T-helper 1 cell (primary cell): Measurements from ENCODE around the gene XAGE5.
"Not testable (repeated sequence)": the region's sequence is repeated elsewhere in the genome, so short reads cannot be mapped to it uniquely, and the experiment has no call there.

Experiments used
- DNase-seq, 5 donors: peaks; one replicate each; pipeline ENCODE4 v3.0.0-alpha.2; 2012 to 2020
- total RNA-seq, 4 donors: gene quantifications; one replicate each; lab custom pipeline; 2026; lab: John Stamatoyannopoulos, UW

XAGE5 gene, protein sequence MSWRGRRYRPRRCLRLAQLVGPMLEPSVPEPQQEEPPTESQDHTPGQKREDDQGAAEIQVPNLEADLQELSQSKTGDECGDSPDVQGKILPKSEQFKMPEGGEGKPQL
- total RNA-seq, result 0 reads per million in 4 donors

DNA sequence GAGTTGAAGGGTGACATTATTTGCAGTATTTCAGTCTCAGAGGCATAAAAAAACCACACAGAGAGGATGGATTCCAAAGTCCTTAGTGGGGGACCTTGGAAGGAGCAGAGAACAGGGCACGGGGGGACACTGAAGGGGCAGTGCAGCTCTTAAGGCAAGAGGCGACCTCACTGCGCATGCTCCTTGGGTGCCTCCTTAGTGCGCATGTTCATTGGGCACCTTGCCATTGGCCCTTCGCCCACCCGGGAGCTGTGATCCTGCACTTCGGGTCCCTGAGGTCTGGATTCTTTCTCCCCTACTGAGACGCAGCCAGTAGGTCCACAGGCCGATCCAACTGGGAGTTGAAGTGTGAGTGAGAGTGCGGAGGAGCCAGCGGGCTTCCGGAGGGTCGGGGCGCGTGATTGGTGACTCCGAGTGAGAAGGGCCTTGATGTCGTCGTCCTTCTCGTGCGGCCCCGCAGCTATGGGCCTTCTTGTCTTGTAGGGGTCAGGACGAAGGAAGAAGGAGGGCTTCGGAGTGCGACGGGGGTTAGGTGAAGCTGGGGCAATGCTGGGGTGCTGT is at the start of gene XAGE5:
Gene XAGE5, plus strand, starts transcription at position 223 of the 561 bp plus-strand sequence. CDS start 1,280 bp downstream, outside the sequence.
- no peak for DNase-seq

DNA sequence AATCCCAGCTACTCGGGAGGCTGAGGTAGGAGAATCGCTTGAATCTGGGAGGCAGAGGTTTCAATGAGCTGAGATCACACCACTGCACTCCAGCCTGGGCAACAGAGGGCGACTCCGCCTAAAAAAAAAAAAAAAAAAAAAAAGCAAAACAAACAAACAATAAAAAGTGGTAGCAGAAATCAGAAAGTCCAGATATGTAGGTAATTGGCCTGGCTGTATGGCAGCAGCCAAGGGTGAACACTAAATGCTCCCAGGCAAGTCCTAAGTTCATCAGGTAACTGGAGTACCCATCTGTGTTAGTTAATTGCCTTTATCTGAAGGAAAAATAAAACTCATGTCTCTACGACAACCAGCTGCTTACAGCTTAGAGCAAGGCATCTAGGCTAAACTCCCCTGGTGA is 45.1 kb upstream of the XAGE5 start:
- not testable (repeated sequence) for DNase-seq

DNA sequence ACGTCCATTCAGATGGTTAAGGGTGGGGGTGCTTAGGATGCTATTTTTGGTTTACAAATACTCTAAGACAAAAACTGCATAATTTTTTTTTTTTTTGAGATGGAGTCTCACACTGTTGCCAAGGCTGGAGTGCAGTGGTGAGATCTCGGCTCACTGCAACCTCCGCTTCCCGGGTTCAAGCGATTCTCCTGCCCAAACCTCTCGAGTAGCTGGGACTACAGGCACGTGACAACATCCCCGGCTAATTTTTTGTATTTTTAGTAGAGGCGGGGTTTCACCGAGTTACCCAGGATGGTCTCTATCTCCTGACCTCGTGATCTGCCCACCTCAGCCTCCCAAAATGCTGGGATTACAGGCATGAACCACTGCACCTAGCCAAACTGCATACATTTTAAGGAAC is 37.6 kb upstream of the XAGE5 start:
- DNase-seq, result not testable (repeated sequence)

DNA sequence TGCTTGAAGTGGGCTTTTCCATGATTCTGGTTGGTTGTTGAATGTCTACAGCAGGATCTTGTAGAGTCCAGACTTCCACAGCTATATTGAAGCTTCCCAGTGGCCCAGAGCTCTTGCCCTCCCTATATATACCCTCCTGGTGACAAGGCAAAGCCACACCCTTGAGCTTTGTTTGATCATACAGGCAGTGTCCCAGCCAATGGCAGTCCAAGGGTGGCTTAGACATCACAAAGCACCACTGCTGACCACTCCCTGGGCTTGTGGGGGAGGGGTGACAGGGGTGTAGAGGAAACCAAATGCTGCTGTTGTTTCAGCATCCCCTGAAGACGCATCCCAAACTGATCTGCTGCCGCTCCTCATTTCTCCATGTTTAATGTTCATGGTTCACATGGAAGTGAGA is 13.8 kb upstream of the XAGE5 start, which contains the start of gene SPANXN5:
Gene SPANXN5, minus strand, starts transcription at position 101 of the 400 bp plus-strand sequence. Its CDS starts 79 bp downstream, at position 22.
- not testable (repeated sequence) for DNase-seq

DNA sequence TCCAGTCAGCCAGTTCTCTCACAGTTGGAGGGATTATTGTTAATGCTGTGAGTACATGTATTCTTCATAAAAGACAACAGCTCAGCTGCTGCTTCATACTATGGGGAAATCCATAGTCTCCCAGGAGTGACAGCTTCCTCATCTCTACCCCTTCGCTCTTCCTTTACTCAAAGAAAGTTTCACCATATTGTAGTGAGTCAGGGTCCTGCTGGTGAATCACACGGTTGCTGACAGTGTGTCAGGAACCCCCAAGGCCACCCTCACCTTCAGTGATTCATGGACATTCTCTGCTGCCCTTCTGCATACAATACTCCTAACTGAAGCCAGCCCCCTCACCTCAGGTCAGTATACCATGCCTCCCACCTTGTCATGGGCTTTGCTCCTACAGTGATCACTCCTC is 6.2 kb upstream of the XAGE5 start:
- not testable (repeated sequence) for DNase-seq

DNA sequence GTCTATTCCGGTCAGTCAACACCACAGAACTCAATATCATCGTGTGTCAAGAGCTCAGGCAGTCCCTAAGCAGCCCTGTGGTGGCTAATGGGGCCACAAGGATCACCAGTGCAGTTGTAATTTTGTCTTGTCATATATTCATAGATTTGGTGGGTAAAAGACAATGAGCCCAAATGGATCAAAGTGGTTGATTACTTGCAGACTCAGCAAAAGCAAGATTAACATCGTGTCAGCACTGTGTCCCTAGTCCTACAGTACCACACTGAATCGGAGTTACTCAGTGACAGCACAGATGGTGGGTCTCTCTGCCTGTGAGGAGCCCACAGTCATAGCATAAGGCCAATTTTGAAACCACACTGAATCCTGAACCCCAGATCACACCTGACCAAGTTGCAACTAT is 8.7 kb downstream of the XAGE5 start:
- no peak for DNase-seq

DNA sequence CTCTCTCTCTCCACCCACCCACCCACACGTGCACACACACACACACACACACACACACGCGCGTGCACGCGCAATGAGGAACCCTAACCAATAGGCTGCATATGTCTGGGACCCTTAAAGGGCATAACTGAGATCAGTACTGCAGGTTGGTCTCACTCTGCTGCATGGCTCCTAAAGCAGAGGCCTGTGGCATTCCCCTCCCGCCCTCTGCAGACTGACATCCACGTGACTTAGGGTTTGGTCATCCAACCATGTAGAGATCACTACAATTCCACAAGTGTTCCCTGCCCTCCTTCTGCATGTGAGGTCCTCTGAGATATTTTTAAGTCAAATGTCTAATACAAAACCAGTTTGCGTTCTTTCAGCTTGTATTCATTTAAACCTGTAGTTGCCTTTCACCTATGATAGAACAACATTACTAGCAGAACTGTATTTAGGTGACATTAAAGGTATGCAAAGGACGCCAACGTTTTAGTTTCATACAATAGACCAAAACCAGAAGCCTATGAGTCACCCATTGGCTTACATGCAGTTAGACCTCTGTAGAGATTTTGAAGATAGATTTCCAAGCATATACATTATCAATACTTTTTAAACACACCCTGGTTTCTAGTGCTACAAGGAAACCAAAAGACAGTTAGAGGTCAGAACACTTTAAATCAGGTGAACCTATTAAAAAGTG is 10.1 kb downstream of the XAGE5 start:
- DNase-seq, result no peak

DNA sequence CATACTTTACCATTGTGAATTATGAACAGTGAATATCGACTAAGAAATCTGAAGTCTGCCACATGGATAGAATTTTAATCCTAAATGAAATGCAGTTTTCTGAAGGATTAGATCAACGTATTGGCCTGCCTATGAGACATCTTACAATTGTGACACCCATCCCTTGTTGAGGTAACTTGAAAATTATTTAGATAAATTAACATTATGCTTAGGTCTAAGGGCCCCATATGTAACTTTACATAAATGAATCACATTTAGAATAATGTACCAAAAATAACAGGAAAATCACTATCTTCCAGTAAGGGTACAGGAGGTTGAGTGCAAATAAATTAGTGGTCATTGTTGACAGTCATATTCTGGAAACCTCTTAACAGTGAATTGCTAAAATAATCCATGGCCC is 13.5 kb downstream of the XAGE5 start:
- no peak for DNase-seq

DNA sequence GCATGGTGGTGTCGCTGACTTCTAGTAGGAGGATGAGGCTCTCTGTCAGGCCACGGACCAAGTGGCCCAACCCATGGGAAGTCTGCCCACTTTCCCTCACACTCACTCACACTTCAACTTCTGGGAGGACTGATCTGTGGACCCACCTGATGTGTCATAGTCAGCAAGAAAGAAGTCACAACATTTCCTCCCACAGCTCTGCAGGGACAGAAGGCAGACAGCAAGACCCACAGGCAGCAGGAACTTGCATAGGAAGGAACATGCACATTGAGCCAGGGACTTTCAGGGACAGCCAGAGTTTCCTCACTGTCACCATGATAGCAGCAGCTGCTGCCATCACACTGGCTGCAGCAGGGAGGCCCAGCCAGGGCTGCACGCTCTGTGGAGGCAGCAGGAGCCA is 19.5 kb downstream of the XAGE5 start:
- DNase-seq, result no peak

DNA sequence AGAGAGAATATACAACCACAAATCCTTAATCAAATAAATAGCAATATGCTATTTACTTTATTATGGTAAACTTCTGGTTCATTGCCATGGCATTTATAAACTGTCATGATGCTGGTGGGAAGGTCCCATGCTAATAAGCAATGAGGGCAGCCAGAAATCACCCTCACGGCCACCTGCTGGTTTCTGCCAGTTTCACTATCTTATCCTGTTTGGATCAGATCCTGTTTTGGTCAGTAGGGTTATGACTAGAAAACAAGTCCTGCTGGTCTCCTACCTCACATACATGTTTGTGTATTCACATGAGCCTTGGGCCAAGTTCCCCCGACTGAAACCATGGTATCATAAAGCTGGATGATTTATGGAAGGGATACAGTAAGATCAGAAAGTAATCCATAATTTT is 28.1 kb downstream of the XAGE5 start:
- DNase-seq, result no peak

DNA sequence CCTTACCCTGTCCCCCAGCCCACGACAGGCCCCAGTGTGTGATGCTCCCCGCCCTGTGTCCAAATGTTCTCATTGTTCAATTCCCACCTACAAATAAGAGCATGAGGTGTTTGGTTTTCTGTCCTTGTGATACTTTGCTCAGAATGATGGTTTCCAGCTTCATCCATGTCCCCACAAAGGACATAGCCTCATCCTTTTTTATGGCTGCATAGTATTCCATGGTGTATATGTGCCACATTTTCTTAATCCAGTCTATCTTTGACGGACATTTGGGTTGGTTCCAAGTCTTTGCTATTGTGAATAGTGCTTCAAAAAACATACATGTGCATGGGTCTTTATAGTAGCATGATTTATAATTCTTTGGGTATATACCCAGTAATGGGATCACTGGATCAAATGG is 32.5 kb downstream of the XAGE5 start:
- DNase-seq, result not testable (repeated sequence)

DNA sequence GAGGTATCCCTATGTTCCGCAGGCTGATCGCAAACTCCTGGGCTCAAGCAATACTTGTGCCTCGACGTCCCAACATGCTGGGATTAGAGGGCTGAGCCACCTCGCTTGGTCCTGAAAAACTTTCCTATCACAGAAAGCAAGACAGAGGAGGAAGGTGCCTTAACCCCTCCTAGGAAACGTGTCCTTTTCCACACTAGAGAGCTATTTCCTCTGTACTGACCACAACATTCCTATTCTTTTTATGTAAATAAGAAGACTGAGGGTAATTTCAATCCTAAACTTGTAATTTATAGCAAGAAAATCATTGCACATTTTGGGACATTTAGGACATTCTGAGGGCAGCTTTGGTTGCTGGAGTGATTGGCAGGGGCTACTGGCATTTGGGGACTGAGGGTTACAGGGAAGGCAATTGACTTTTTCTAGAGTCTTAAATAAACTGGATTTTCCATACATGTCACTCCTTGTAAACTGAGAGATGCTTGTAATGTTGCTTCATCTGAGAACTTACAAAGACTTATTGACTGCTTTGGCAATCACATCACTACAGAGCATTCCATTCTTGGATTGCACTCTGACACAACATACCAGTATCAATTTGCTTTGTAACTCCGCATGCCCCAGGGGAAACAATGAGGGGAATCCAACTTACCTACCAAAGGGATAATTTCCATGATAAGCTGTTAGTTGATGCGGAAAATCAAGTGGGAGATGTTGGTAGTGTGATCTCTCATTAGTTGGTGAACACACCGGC is 41.2 kb downstream of the XAGE5 start:
- no peak for DNase-seq

DNA sequence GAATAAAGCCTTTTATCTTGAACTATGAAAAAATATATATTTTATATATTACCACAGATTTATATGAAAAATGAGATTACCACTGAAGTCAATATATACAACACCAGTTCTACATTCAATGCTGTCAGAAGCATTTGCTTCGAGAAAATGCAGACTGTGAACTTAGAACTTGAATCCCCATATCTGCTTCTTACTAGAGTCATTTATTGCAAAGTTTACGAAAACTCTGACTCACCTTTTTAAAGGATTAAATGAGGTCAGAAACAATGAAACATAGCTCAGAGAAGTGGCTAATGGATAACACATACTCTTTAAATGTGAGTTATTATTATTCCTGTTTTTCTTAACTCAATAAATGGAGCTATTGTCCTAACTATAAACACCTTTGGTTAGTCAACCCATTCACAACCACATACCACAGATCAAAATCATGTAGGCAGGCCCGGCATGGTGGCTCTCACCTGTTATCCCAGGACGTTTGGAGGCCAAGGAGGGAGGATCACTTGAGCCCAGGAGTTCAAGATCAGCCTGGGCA is 46.0 kb downstream of the XAGE5 start:
- not testable (repeated sequence) for DNase-seq

DNA sequence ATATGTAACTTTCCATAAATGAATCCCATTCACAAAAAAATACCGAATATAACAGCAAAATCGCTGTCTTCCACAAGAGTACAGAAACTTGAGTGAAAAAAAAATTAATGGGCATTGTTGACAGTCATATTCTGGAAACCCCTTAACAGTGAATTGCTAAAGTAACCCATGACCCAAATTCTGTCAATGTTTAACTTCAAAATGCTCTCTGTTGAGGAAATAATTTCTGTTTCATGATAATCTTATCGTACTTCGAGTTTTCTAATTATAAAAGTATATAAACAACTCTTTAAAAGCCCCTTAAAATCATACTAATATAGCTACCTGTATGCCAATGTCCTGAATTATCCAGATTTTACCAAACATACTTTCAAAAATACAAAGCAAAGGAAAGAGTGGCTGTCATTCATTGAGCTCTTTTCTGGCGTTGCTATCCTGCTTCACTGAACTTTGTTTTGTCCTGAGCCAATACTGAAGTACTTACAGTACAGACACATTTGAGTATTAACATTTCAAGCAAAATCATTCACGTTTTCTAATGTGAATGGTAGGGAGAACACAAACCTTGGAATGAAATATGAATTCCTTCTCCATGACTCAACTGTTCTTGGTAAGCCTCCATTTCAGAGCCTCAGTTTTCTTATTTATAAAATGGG is 54.4 kb downstream of the XAGE5 start:
- no peak for DNase-seq
